ENCODE results near the gene OXLD1.

- TF ChIP-seq USF2 (IDR thresholded peaks at IDR 0.05; ENCODE audit: borderline replicate concordance, low read depth, low read length) (no peak), EZH2phosphoT487 (IDR thresholded peaks at IDR 0.05; ENCODE audit: borderline replicate concordance, low read depth) (no peak), RAD21 (IDR thresholded peaks at IDR 0.05; ENCODE audit: low read length) (no peak), SIN3A (IDR thresholded peaks at IDR 0.05; ENCODE audit: borderline replicate concordance, low read depth, low read length) (no peak), CTCF (IDR thresholded peaks at IDR 0.05) (no peak), MXI1 (IDR thresholded peaks at IDR 0.05; ENCODE audit: low read depth, low read length) (no peak), EP300 (IDR thresholded peaks at IDR 0.05; ENCODE audit: borderline replicate concordance in 1 of 2, low read depth in 1 of 2, low read length in 1 of 2) (no peak), TAF1 (IDR thresholded peaks at IDR 0.05; ENCODE audit: borderline replicate concordance, low read depth, low read length) (no peak), JUND (IDR thresholded peaks at IDR 0.05) (no peak), FOXM1 (IDR thresholded peaks at IDR 0.05; ENCODE audit: low read depth) (no peak), POLR2AphosphoS5 (IDR thresholded peaks at IDR 0.05; ENCODE audit: low read depth, low read length) (no peak)
Measured at GRCh38 chr17:81659038-81659437, 7.4 kb downstream of the OXLD1 start.
